Cardiac septum (tissue), 1 donor: ENCODE data around the gene SLC12A6. TPM values are rescaled to one million over a fixed set of nuclear protein-coding genes. Genes with fewer than 3 reads are reported as not detected.
"Not testable (repeated sequence)": the region's sequence is repeated elsewhere in the genome, so short reads cannot be mapped to it uniquely, and the experiment has no call there.

ENCODE experiments used
- DNase-seq: peaks from one replicate; pipeline ENCODE4 v3.0.0-alpha.2; 2020; ENCODE audit warnings: low spot score
- intact Hi-C: fragments of 100-400 bp; cut with DNase I; formaldehyde crosslinking; loops from one replicate; pipeline ENCODE4 v1.14.0; 2022
- long read RNA-seq: library from polyadenylated mRNA; unstranded; transcript quantifications from one replicate; pipeline ENCODE4 v2.0.0, GENCODE V29; 2021
- total RNA-seq: library from RNA; stranded (reverse); fragmentation: NEBNext Ultra II Directional; extraction: Animal tissue kit (Norgen Biotek cat#: 25700); gene quantifications from one replicate; pipeline ENCODE4 v1.2.1, GENCODE V29; 2021
- donor health status: DM: no; HTN: no; CAD: no.

Gene SLC12A6
- 18.2 TPM for total RNA-seq
- long read RNA-seq, full-length matches to known transcripts, result 1 of 6 reads
- long read RNA-seq, partial matches to known transcripts, result 1 of 6 reads
- long read RNA-seq, other reads (novel, unspliced or antisense), result 4 of 6 reads

DNA sequence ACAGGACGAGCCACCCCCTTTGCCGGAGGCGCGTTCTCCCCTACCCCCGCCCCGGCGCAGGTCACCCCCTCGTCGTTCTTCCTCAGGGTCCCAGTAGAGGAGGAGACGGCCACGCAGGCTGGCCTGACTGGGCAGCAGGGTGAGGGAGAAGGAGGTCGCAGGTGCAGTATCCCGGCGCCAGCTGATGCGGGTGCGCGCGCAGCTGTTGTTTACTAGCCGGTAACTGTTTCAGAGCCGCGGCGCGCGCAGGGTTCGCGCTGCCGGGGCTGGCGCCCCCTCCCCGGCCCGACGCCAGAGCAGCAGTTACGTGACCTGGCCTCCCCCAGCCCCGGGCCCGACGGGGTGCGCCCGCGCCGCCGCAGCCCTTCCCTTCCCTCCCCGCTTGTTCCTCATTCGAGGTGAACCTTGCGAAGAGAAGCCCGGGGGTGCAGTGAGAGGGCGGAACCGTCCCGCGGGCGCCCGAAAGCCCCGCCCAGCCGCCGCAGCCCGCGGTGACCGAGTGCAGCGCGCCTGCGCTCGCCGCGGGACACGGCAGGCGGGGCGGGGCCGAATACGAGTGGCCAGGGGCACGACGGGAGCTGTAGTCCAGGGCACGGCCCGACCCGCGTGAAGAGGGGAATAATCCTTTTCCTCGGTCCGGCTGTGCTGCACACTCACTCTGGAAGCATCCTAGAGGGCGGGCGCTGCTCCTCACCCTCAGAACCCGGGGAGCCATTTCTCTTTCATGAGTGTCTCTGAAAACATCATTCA, at the start of gene SLC12A6:
SLC12A6 (minus strand) TSS at position 225 of the 750 bp plus-strand sequence. CDS start 1,101 bp downstream, outside the sequence.
- DNase-seq, result peak; percentile 96
- intact Hi-C loops, result loop anchor here (2.0 to 10.0 kb wide), 2 partner anchors 19 to 113 kb away; partner anchors contain the start of gene EMC4

DNA sequence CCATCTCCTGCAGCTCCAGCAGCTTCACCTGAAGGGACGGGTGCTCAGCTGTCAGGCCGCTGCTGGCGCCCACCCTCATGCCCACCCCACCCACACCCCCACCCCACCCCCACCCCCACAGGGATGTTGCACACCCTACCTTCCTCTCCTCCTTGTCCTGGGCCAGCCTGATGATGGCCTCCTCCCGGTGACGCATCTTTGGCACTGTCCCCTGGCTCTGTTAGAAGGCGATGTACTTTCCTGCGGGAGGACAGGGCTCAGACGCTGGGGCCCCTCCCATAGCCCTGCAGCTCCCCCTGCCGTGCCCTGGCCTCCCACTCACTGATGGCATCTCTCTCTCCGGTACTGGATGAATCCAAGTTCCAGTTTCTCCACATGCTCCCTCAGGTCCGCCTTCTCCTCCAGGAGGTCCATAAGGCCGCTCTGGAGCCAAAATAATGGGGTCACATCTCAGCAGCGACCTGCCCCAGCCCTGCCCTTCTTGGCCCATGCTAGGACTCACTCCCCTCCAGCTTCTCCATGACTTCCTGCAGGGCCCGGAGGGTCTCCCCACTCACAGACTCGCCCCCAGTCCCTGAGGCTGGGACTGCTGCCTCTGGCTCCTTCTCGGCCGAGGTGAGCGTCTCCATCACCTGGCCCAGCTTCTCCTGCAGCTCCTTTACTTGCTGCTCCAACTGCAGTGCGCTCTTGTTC, 44.4 kb upstream of the SLC12A6 start:
- intact Hi-C loops, DNase-seq: not testable (repeated sequence)

DNA sequence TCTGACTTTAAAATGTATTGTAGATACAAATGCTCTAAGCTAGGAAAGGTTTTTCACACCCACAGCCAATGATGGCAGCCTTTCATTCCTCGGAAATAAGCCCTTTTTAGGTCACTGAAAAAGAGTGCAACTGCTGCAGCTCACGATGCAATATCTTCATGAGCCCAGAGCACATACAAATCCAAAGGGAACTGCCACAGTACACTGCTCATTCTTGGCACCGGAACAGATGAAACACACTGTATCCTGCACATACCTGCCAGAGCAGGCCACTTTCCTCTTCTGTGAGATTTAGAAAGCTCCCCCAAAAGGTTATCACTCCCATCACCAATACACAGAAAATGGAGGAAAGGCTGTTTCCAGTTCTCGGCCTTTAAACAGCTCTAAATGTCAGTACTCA, 42.9 kb upstream of the SLC12A6 start:
- DNase-seq, intact Hi-C loops: not testable (repeated sequence)

DNA sequence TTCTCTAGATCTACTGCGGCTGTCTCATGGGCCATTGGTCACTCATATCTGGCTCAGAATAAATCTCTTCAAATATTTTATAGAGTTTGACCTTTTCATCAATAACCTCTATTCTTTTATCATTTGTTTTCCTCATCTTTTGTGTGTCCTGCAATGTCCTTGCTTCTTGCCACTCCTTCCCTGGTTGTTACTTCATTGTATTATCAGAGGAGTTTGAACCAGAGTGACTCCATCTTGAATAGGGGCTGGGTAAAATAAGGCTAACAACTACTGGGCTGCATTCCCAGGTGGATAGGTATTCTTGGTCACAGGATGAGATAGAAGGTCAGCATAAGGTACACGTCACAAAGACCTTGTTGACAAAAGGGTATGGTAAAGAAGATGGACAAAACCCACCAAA, 39.3 kb upstream of the SLC12A6 start:
- intact Hi-C loops, result no loop called here
- no peak for DNase-seq

DNA sequence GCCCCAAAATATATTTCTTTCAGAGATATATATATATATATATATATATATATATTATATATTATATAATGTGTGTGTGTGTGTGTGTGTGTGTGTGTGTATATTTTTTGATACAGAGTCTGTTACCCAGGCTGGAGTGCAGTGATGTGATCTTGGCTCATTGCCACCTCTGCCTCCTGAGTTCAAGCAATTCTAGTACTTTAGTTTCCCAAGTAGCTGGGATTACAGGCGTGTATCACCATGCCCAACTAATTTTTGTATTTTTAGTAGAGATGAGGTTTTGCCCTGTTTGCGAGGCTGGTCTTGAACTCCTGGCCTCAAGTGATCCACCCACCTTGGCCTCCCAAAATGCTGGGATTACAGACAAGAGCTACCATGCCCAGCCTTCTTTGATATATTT, 38.0 kb upstream of the SLC12A6 start:
- intact Hi-C loops, DNase-seq: not testable (repeated sequence)

DNA sequence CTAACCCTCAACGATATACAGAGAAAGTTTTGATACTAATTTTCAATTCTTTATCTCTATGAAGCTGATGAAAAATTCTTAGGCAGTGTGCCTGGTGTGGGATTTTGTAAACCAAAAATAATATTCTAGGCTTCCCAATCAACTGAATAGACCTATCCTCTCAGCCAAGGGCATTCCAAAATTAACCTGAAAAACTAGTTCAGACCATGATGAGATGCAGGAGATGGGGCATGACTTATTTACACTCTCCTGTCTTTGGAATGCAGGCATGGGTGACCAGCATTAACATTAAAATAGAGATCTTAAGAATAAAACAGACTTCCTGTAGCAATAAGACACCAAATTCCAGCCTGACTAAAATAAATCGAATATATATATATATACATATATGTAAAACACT, 37.2 kb upstream of the SLC12A6 start:
- intact Hi-C loops, result no loop called here
- no peak for DNase-seq

DNA sequence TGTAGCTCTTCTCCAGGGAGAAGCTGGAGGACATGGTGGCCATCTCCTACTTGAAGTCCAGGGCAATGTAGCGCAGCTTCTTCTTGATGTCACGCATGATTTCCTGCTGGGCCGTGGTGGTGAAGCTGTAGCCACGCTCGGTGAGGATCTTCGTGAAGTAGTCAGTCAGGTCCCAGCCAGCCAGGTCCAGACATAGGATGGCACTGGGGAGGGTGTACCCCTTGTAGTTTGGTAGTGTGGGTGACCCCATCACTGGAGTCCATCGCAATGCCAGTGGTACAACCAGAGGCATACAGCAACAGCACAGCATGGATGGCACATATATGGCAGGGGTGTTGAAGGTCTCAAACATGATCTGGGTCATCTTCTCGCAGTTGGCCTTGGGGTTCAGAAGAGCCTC, 36.4 kb upstream of the SLC12A6 start:
- intact Hi-C loops, result no loop called here

DNA sequence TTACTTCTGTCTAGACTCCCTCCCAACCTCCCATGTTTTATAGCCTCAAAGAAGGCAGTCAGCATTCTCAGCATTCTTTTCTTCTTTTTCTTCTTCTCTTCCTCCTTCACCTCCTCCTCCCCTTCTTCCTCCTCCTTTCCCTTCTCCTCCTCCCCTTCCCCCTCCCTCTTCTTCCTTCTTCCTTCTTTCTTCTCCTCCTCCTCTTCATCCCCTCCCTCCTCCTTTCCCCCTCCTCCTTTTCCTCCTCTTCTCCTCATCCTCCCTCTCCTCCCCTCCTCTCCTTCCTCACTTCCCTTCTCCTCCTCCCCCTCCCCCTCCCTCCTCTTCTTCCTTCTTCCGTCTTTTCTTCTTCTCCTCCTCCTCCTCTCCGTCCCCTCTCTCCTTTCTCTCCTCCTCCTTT, 33.1 kb upstream of the SLC12A6 start:
- intact Hi-C loops, result no loop called here
- no peak for DNase-seq

More for the DNA sequence above, 36.4 kb upstream of the SLC12A6 start:
- no peak for DNase-seq

DNA sequence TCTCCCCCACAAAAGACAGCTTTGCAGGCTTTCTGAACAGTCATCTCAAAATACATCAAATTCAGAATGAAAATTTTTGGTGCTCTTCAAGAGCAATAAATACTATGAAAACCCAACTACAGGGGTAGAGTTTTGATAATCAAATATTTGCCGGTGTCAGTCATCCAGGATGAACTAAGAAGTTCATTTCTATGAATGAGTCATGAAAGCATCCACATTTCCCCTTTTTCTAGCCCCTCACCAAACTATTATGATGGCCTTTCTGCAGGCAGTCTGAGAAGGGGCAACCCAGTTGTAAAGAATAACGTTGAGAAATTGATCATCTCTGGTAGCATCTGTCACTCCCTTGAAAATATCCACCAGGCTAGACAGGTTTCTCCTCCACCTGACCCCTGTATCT, 32.5 kb upstream of the SLC12A6 start:
- intact Hi-C loops, result no loop called here
- DNase-seq, result no peak

DNA sequence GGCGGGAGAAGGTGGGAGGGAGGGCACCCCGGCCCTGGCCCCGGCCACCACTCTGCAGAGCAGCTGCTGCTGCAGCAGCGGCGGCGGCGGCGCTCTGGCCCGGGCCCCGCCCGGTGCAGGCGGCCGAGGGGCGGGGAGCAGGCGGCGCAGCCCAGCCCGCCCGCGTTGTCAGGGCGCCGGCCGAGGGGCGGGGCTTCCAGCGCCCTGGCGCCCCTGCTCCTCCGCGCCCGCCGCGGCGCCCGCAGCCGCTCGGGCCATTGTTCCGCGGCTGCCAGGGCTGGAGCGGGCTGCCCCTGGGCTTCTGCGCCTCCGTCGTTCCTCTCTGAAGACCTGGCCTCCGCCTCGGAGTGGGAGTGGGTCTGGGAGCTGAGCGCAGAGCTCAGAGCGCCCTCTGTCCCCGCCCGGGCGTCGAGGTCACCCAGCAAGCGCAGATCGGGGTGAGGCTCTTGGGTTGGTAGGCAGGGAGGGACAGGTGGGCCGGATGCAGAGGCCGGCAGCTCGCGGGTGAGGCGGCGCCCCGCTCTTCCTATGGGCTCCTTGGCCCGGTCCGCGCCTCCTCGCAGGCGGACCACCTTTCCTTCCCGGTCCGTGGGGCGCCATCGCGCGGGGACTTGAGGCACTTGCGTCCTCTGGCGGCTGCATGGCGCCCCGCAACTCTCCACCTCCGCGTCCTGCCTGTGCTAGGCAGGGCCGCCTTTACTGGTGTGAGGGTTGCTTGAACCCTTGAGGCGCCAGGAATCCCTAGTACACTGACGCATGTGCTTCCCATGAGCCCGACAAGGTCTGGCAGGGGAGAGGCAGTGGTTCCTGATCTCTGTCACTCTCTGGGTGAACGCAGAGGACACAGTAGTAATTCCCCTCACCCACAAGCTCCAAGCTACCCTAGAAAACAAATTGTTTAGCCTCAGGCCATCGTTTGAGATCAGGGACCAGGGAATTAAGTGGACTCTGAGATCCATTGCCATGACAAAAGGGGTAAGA, 29.8 kb upstream of the SLC12A6 start, which contains the start of gene LPCAT4:
LPCAT4 (minus strand) TSS at position 96 of the 981 bp plus-strand sequence. CDS start 96 bp downstream, outside the sequence.
- DNase-seq, result peak; percentile 94
- intact Hi-C loops, result loop anchor here (1.0 to 5.0 kb wide), 3 partner anchors 24 to 265 kb away; partner anchors contain the start of genes EMC7, NOP10, NUTM1 and PGBD4

DNA sequence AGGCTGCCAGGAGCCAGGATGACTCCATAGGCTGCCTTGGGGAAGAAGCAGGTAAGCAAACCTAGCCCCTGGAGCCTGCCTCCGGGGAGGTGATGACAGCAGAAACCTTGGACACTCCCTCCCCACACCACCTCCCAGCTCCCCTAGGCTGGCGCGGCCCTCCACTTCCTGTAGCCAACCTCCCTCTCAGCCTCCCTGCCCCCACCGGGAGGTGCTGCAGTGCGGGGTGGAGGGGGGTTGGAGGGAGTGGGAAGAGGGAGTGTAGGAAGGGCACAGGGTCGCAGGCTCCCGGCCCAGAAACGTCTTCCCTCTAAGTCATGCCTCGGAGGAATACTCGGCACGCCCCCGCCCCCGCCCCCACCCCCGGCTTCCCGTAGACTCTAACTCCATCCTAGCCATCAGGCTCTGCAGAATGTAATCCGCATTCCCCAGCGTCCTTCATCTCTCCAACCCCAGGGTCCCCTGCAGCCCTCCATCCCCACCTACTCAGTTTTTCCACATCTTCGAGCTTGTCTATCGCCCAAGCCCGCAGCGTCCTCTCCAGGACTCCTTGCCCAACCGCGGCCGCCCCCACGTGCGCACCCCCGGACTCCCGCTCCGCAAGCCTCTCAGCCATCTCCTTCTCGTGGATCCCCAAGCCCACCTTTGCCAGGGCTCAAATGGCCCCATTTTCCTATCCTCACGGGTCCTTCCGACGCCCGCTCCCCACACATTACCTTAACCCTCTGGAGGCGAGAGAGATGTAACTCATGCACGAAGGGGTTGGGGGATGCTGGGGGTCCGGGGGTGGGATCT, 28.9 kb upstream of the SLC12A6 start:
- DNase-seq, result peak; percentile 84
- intact Hi-C loops, result loop anchor here (1.0 to 5.0 kb wide), 3 partner anchors 23 to 264 kb away; partner anchors contain the start of genes EMC7, NOP10, NUTM1 and PGBD4

DNA sequence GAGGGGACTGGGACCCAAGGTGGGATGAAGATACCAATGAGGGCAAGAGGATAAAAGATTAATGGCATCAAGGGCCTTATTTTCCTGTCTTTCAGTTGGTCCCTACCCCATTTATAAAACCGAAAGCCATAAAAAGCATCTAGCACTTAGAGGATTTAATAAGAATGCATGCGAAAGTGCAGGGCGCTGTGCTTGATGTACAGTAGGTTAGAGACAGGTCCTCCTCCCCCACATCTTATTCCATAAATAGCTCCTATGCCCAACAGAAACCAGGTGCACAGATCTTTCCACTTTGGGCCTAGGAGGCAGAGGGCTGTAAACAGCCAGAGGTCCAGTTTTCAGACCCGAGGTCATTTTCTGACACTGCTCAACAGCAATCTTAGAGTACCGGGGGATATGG, 28.3 kb upstream of the SLC12A6 start:
- DNase-seq, result no peak
- intact Hi-C loops, result loop anchor here (5.0 kb wide), 2 partner anchors 124 to 264 kb away; partner anchors contain the start of genes EMC7 and PGBD4

DNA sequence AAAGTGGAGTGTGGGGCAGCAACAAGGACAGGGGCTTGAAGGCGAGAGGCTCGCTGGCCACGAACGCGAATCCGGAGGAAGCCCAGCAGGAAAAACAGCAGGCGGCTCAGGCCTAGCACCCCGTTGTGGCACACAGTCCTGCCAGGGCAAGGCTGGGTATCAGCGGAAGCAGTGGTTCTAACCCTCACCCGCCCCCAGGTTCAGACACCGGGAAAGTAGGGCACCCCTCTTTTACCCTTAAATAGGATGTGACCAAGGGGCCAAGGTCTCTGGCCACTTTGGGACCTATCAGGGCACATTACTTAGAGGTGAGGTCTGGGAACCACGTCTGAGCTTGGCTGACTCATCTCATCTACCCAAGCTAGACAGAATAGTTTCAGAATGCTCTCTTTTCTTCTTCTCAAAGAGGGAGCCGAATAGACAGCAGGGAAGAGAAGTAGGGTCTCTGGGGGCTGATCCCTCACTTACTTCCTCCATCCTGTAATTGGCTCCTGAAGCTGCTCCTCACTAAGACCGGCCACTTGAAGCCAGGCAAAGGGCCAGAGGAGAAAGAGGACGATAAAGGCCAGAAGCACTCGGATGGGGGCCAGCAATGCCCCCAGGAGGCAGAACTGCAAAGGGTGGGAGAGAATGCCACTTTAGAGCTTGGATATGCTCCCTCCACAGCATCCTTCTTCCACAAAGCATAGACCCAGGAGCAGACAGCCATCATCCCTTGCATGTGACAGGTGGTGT, 27.7 kb upstream of the SLC12A6 start:
- intact Hi-C loops, result loop anchor here (5.0 kb wide), 2 partner anchors 123 to 263 kb away; partner anchors contain the start of genes EMC7 and PGBD4
- DNase-seq, result no peak

DNA sequence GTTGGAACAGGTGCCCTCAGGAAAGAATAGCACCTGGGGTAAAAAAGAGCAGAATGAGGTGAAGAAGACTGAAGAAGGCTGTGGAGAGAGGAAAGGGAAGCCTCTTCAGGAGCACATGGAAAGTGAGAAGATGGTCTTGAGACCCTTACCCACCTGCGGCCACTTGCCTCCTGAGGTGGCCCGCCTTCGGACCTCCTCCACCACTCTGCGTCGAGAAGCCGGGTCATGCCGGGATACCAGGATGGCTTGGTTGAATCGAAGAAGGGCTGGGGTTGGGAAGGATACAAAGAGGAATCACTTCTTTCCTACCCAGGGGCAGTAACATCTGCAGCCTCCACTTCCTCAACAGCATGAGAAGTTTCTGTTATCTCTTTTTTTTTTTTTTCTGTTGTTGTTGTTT, 26.5 kb upstream of the SLC12A6 start:
- intact Hi-C loops, result no loop called here

DNA sequence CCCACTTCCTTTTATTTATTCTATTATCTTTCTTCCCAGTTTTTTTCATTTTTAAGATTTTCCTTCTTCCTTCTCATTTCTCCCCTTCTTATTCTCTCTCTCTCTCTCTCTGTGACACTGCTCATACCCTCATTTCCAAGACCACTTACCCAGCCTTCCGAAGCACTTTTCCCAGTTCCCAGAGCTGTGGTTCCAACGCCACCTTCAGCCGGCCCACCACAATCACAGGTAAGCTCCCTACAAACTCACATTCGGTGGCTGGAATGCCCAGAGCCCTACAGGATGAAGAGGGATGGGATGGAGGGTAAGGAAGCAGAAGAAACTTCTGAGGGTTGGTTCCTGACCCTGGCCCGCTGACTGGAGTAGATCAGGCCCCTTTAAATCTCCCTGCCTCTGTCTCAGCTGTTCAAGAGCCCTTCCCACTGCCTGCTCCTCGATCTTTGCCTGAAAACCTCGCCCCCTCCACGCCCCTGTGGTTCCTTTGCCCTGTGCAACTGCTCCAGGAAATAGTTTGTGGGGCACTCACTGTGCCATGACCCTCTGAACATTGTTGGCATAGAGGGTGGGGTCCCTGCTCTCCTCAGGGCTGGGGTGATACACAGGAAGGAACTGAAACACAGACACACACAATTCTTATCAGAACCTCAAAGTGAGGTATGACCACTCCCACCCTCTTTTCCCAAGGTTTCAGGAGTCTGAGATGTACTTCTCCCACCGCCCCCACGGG, 24.6 kb upstream of the SLC12A6 start:
- DNase-seq, result no peak
- intact Hi-C loops, result no loop called here

More for the DNA sequence above, 26.5 kb upstream of the SLC12A6 start:
- no peak for DNase-seq

DNA sequence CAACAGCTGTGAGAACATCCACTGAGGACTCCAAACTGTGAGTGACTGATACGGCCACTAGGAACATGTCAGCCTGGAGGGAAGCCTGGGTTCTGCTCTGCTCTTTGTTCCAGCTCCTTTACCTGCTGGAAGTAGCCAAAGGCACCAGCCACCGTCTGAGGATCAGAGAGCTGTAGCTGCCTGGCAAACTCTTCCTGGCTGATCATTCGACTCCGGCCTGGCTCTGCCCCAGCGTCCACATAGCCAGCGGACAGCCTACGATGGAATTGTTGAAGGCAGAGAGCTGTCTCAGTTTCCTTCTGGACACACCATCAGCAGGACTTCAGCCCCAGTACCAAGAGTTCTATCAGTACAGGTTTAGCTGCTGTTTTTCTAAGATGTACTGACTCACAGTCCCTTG, 23.7 kb upstream of the SLC12A6 start:
- intact Hi-C loops, result no loop called here

DNA sequence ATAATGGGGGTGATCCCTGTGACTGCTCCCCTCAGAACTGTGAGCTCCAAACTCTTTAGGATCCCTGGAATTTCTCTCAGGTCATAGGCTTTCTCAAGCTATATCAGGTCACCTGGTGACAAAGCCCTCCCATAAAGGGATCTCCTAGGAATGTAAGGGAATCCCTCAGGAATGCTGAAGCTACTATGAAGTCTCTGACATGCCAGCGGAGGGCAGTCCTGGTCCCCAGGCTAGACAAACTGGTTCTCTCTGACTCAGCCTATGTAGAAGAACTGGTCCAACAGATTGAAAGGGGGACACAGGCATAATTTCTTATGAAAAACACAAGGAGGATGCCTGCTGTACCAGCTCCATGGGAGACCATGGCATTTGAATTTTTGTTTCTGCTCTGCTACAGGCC, 22.7 kb upstream of the SLC12A6 start:
- intact Hi-C loops, result no loop called here
- no peak for DNase-seq

More for the DNA sequence above, 23.7 kb upstream of the SLC12A6 start:
- no peak for DNase-seq
